K562 (cell line): ENCODE results near the gene CD151.

Experiments
- ATF2 ChIP-seq: sonication (generic); formaldehyde crosslinking; IDR thresholded peaks from 2 replicates; pipeline ENCODE4 v1.8.1; 2022; ENCODE audit warnings: missing genetic modification reagents
- CEBPB ChIP-seq: fragments of 450-650 bp; IDR thresholded peaks from 2 replicates; pipeline ENCODE4 v1.6.1; 2016; ENCODE audit warnings: missing genetic modification characterization, missing compliant biosample characterization
- CTCF ChIP-seq, 3 experiments: IDR thresholded peaks in 2 of 3; conservative IDR thresholded peaks in 1 of 3; 2 replicates each; pipeline ENCODE4 v1.5.1; 2011 to 2012; ENCODE audit warnings: low read length in 3 of 3, mild to moderate bottlenecking in 3 of 3, control low read depth in 2 of 3, improper control_type of control experiment in 1 of 3, inconsistent platforms in 1 of 3, low read depth in 1 of 3, mixed read lengths in 1 of 3, moderate library complexity in 1 of 3; ENCODE audit not compliant: insufficient read depth in 2 of 3
- ELF4 ChIP-seq: fragments of 450-650 bp; formaldehyde crosslinking; IDR thresholded peaks from 2 replicates; pipeline ENCODE4 v1.4.0; 2022; ENCODE audit warnings: missing genetic modification characterization
- HNRNPK ChIP-seq: fragments of 200-400 bp; formaldehyde crosslinking; IDR thresholded peaks from one replicate; pipeline ENCODE4 v1.6.1; 2018; ENCODE audit warnings: mild to moderate bottlenecking, low read depth, low read length; ENCODE audit not compliant: poor library complexity, severe bottlenecking
- KLF6 ChIP-seq: fragments of 250-450 bp; sonication (Bioruptor Pico); IDR thresholded peaks from 2 replicates; pipeline ENCODE4 v1.4.0; 2020; ENCODE audit warnings: mild to moderate bottlenecking, moderate library complexity, borderline replicate concordance
- MXI1 ChIP-seq: IDR thresholded peaks from 2 replicates; pipeline ENCODE4 v1.6.1; 2011; ENCODE audit warnings: low read depth, mild to moderate bottlenecking, improper control_type of control experiment, low read length
- POLR2AphosphoS5 ChIP-seq: IDR thresholded peaks from 2 replicates; pipeline ENCODE4 v1.6.1; 2011; ENCODE audit warnings: mild to moderate bottlenecking, low read depth, low read length, moderate library complexity; ENCODE audit not compliant: control insufficient read depth, insufficient read depth
- RAD21 ChIP-seq, 2 experiments: fragments of 250-450 bp in 1 of 2; fragments of 450-650 bp in 1 of 2; sonication (Bioruptor Pico) in 1 of 2; formaldehyde crosslinking in 1 of 2; IDR thresholded peaks in 1 of 2; conservative IDR thresholded peaks in 1 of 2; 2 replicates each; pipeline versions ENCODE4 v1.4.0 to v1.8.0; 2020 to 2022; ENCODE audit warnings: mild to moderate bottlenecking in 2 of 2, moderate library complexity in 1 of 2
- ZBTB17 ChIP-seq: fragments of 450-650 bp; formaldehyde crosslinking; IDR thresholded peaks from 2 replicates; pipeline ENCODE4 v1.4.0; 2020; ENCODE audit warnings: mild to moderate bottlenecking
- ZBTB34 ChIP-seq: fragments of 250-450 bp; sonication (Bioruptor Pico); IDR thresholded peaks from 2 replicates; pipeline ENCODE4 v1.8.0; 2021; ENCODE audit warnings: mild to moderate bottlenecking, moderate library complexity
- TF ChIP-seq, protein P1 (sequence below), 2 experiments: fragments of 450-650 bp in 1 of 2; IDR thresholded peaks; 2 replicates each; pipeline ENCODE4 v1.6.1; 2011 to 2017; ENCODE audit warnings: low read depth in 2 of 2, antibody characterized with exemption in 1 of 2, borderline replicate concordance in 1 of 2, low read length in 1 of 2, mild to moderate bottlenecking in 1 of 2, mixed read lengths in 1 of 2; ENCODE audit not compliant: control insufficient read depth in 1 of 2

DNA sequence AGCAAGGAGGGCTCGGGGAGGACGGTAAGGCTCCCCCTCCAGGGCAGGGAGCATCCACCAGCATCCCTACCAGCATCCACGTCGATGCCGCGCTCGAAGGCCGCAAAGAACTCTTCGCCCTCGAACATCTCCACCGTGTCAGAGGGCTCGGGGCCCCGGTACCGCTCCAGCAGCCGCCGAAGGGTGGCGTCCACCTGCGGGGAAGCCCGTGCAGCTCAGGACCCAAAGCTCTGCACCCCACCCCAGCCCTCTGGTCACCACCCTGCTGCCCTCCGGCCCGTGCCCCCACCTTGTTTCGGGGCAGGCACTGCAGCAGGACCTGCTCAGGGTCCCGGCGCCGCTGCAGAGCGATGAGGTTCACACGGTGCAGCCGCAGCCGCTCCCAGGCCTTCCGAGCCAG is 32.3 kb upstream of the CD151 start:
- TF ChIP-seq RAD21 (CRISPR knock-in tag; conservative IDR thresholded peaks at IDR 0.05 in 1 of 2, IDR thresholded peaks at IDR 0.05 in 1 of 2) (no peak), CTCF (IDR thresholded peaks at IDR 0.05 in 2 of 3, conservative IDR thresholded peaks at IDR 0.05 in 1 of 3; ENCODE audit: insufficient read depth in 2 of 3, low read depth in 1 of 3, low read length in 3 of 3) (no peak), KLF6 (no peak), ZBTB17 (no peak), ZBTB34 (CRISPR knock-in tag) (no peak), HNRNPK (no peak), ELF4 (CRISPR knock-in tag) (no peak), ATF2 (CRISPR knock-in tag) (no peak), POLR2AphosphoS5 (no peak), CEBPB (tag) (no peak), MXI1 (no peak)
- TF ChIP-seq, protein P1, sequence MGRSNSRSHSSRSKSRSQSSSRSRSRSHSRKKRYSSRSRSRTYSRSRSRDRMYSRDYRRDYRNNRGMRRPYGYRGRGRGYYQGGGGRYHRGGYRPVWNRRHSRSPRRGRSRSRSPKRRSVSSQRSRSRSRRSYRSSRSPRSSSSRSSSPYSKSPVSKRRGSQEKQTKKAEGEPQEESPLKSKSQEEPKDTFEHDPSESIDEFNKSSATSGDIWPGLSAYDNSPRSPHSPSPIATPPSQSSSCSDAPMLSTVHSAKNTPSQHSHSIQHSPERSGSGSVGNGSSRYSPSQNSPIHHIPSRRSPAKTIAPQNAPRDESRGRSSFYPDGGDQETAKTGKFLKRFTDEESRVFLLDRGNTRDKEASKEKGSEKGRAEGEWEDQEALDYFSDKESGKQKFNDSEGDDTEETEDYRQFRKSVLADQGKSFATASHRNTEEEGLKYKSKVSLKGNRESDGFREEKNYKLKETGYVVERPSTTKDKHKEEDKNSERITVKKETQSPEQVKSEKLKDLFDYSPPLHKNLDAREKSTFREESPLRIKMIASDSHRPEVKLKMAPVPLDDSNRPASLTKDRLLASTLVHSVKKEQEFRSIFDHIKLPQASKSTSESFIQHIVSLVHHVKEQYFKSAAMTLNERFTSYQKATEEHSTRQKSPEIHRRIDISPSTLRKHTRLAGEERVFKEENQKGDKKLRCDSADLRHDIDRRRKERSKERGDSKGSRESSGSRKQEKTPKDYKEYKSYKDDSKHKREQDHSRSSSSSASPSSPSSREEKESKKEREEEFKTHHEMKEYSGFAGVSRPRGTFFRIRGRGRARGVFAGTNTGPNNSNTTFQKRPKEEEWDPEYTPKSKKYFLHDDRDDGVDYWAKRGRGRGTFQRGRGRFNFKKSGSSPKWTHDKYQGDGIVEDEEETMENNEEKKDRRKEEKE (IDR thresholded peaks at IDR 0.05; ENCODE audit: borderline replicate concordance in 1 of 2, control insufficient read depth in 1 of 2, low read depth in 2 of 2, low read length in 1 of 2) = no peak
